Right lobe of liver (tissue), 6 donors: ENCODE measurements around the gene NEK4. TPM values are rescaled to one million over a fixed set of nuclear protein-coding genes. Genes with fewer than 3 reads are reported as not detected.

Experiments
- ATAC-seq, 4 donors: fragments of 200-7000 bp; cut with Tn5 transposase; one replicate each; pipeline ENCODE4 v1.9.1; 2020; ENCODE audit warnings: mild to moderate bottlenecking in 4 of 4, moderate library complexity in 4 of 4
- DNase-seq, 3 donors: peaks; one replicate each; pipeline ENCODE4 v3.0.0-alpha.2; 2020
- H3K27ac ChIP-seq, 3 donors: fragments of 200-600 bp; one replicate each; pipeline ENCODE4 v1.8.0; 2022
- H3K27me3 ChIP-seq, 2 donors: fragments of 200-600 bp; one replicate each; pipeline ENCODE4 v1.8.0; 2022
- H3K36me3 ChIP-seq, 4 donors: fragments of 200-600 bp; sonication (generic) in 1 of 4; one replicate each; pipeline versions ENCODE4 v1.5.1 to v1.8.0; 2017 to 2022; ENCODE audit warnings: control low read depth in 1 of 4
- H3K4me1 ChIP-seq, 4 donors: fragments of 200-600 bp; sonication (generic) in 1 of 4; one replicate each; pipeline versions ENCODE4 v1.5.1 to v1.8.0; 2017 to 2022; ENCODE audit warnings: control low read depth in 1 of 4
- H3K4me3 ChIP-seq, 3 donors: fragments of 200-600 bp; one replicate each; pipeline ENCODE4 v1.8.0; 2022
- H3K9me3 ChIP-seq, 4 donors: fragments of 200-600 bp; sonication (generic) in 1 of 4; one replicate each; pipeline versions ENCODE4 v1.5.1 to v1.8.0; 2017 to 2022; ENCODE audit warnings: control low read depth in 1 of 4
- CTCF ChIP-seq, 4 donors: fragments of 200-600 bp in 3 of 4; fragments of 450-650 bp in 1 of 4; IDR thresholded peaks; one replicate each; pipeline versions ENCODE4 v1.5.1 to v1.8.0; 2016 to 2022; ENCODE audit warnings: antibody characterized with exemption in 4 of 4, mild to moderate bottlenecking in 2 of 4
- POLR2A ChIP-seq: fragments of 450-650 bp; IDR thresholded peaks from one replicate; pipeline ENCODE4 v1.6.1; 2017; ENCODE audit warnings: antibody characterized with exemption, mild to moderate bottlenecking
- whole genome bisulfite sequencing: methylation state at CpG from one replicate; pipeline ENCODE4 v1.1.6; 2018; ENCODE audit warnings: low coverage, low lambda C conversion rate; ENCODE audit not compliant: insufficient coverage; ENCODE audit errors: missing lambda C conversion rate; 5-methylcytosine and 5-hydroxymethylcytosine counted together
- intact Hi-C, 2 donors: fragments of 100-400 bp; cut with DNase I; formaldehyde crosslinking; loops; one replicate each; pipeline versions ENCODE4 v1.11.2 to v1.14.1; 2022
- total RNA-seq, 6 experiments: library from RNA; depleted of rRNA in 2 of 6; stranded (reverse); fragments of >200 nt in 2 of 6; fragmentation: NEBNext Ultra II Directional in 3 of 6; extraction: Animal tissue kit (Norgen Biotek cat#: 25700) in 3 of 6; gene quantifications; one replicate each; pipeline versions ENCODE4 v1.1.0 to v1.2.4, GENCODE V29; 2016 to 2023
- donor health status: DM: no; HTN: yes; CAD: no.
- donor health status: DM: no; HTN: no; CAD: no.
- donor health status: DM: no; HTN: no; CAD: no.
- donor health status: DM: no; HTN: yes; CAD: no.
- donor health status: DM: no; HTN: yes; CAD: no.

The NEK4 gene
- total RNA-seq, 6 experiments from 2014 or later: 7.3 to 18.9 (median 14.8) TPM

GRCh38 chr3:52752045-52752660 is 18.6 kb downstream of the NEK4 start:
- H3K27ac ChIP-seq: peak overlapping the region in 1 of 3 donors; percentile 22
- peaks cover 0 to 63% (median 22%) of the 10 kb centered on the region in 4 donors for H3K36me3 ChIP-seq
- H3K27me3 ChIP-seq: no peaks in the 10 kb centered on the region
- H3K9me3 ChIP-seq: no peaks in the 10 kb centered on the region
- intact Hi-C loops: no loop called here
- DNase-seq: no peak
- ATAC-seq: peak in 3 of 4 donors; percentile 17 to 68 (median 52)
- no peak overlapping the region for H3K4me3 ChIP-seq
- no peak for TF ChIP-seq POLR2A
- TF ChIP-seq CTCF (IDR thresholded peaks at IDR 0.05): no peak
- 67% methylated on average over 3 of the region's 3 CpGs for WGBS
- H3K4me1 ChIP-seq: peaks cover 0 to 11% (median 0%) of the 10 kb centered on the region in 4 donors

- intact Hi-C loops: loop anchor here in 1 of 2 donors (10.0 kb wide), 1 partner anchor 61 kb away; no protein-coding TSS in a partner anchor
- 63% methylated on average over 2 of the region's 2 CpGs for WGBS
- H3K4me1 ChIP-seq: peaks cover 0 to 12% (median 5%) of the 10 kb centered on the region in 4 donors
- no peak for TF ChIP-seq POLR2A
- TF ChIP-seq CTCF (IDR thresholded peaks at IDR 0.05): no peak
- DNase-seq: no peak
- H3K9me3 ChIP-seq: no peaks in the 10 kb centered on the region
- no peak overlapping the region for H3K4me3 ChIP-seq
- ATAC-seq: peak; percentile 67 to 71 (median 68)
- peaks cover 0 to 80% (median 39%) of the 10 kb centered on the region in 4 donors for H3K36me3 ChIP-seq
- no peaks in the 10 kb centered on the region for H3K27me3 ChIP-seq
- no peak overlapping the region for H3K27ac ChIP-seq
These were observed 27.0 kb downstream of the NEK4 start for GRCh38 chr3:52743721-52744120.

GRCh38 chr3:52743152-52743551 is 27.6 kb downstream of the NEK4 start:
- DNase-seq (no peak), ATAC-seq (peak in 1 of 4 donors; percentile 28)
- no peaks in the 10 kb centered on the region for H3K9me3 ChIP-seq
- intact Hi-C loops: loop anchor here in 1 of 2 donors (10.0 kb wide), 1 partner anchor 62 kb away; no protein-coding TSS in a partner anchor
- no peaks in the 10 kb centered on the region for H3K27me3 ChIP-seq
- peaks cover 0 to 12% (median 5%) of the 10 kb centered on the region in 4 donors for H3K4me1 ChIP-seq
- H3K4me3 ChIP-seq: no peak overlapping the region
- H3K36me3 ChIP-seq: peaks cover 0 to 78% (median 39%) of the 10 kb centered on the region in 4 donors
- WGBS: 89% methylated on average over 5 of the region's 5 CpGs
- no peak overlapping the region for H3K27ac ChIP-seq
- TF ChIP-seq POLR2A (no peak), CTCF (IDR thresholded peaks at IDR 0.05) (no peak)

- Histone ChIP-seq H3K27ac (no peak overlapping the region), H3K9me3 (no peaks in the 10 kb centered on the region), H3K36me3 (peaks cover 0 to 78% (median 39%) of the 10 kb centered on the region in 4 donors), H3K4me3 (no peak overlapping the region), H3K27me3 (no peaks in the 10 kb centered on the region), H3K4me1 (peaks cover 0 to 12% (median 5%) of the 10 kb centered on the region in 4 donors)
- ATAC-seq (peak; percentile 81 to 86 (median 82)), DNase-seq (no peak)
- no peak for TF ChIP-seq POLR2A
- TF ChIP-seq CTCF (IDR thresholded peaks at IDR 0.05): peak; percentile 64 to 70 (median 68)
- WGBS: 74% methylated on average over 3 of the region's 3 CpGs
- intact Hi-C loops: loop anchor here in 1 of 2 donors (10.0 kb wide), 1 partner anchor 62 kb away; no protein-coding TSS in a partner anchor
These were observed 28.2 kb downstream of the NEK4 start for GRCh38 chr3:52742418-52743041.
